Stimulated activated CD8-positive, alpha-beta memory T cell treated with anti-CD3 and anti-CD28 coated beads, Interleukin-12 subunit alpha, Interleukin-12 subunit beta, amount 100 ng/mL, for 1 hour (primary cell): ENCODE results near the gene NCKAP1.
"Not testable (repeated sequence)": the region's sequence is repeated elsewhere in the genome, so short reads cannot be mapped to it uniquely, and the experiment has no call there.

Experiments
- DNase-seq: peaks from one replicate; pipeline ENCODE4 v3.0.0-alpha.2; 2020; ENCODE audit warnings: low read depth

NCKAP1 gene

GRCh38 chr2:182907081-182907830, 131.0 kb downstream of the NCKAP1 start:
- DNase-seq = no peak

- no peak for DNase-seq
Measured at GRCh38 chr2:182906454-182906853, 131.8 kb downstream of the NCKAP1 start.

- no peak for DNase-seq
Measured at GRCh38 chr2:182904844-182905243, 133.4 kb downstream of the NCKAP1 start.

- DNase-seq = no peak
Measured at GRCh38 chr2:182903566-182903965, 134.7 kb downstream of the NCKAP1 start.

GRCh38 chr2:182901748-182902147, 136.5 kb downstream of the NCKAP1 start:
- DNase-seq = no peak

GRCh38 chr2:182898718-182899117, 139.5 kb downstream of the NCKAP1 start:
- DNase-seq = no peak

GRCh38 chr2:182897137-182897536, 141.1 kb downstream of the NCKAP1 start:
- no peak for DNase-seq

GRCh38 chr2:182895798-182896197, 142.5 kb downstream of the NCKAP1 start:
- no peak for DNase-seq

GRCh38 chr2:182895169-182895568, 143.1 kb downstream of the NCKAP1 start:
- DNase-seq = no peak

- no peak for DNase-seq
Measured at GRCh38 chr2:182894174-182894573, 144.1 kb downstream of the NCKAP1 start.

- no peak for DNase-seq
Measured at GRCh38 chr2:182893666-182894065, 144.6 kb downstream of the NCKAP1 start.

GRCh38 chr2:182893035-182893434, 145.2 kb downstream of the NCKAP1 start:
- not testable (repeated sequence) for DNase-seq

- DNase-seq = no peak
Measured at GRCh38 chr2:182891611-182892010, 146.6 kb downstream of the NCKAP1 start.

- DNase-seq = no peak
Measured at GRCh38 chr2:182890773-182891378, 147.4 kb downstream of the NCKAP1 start.

GRCh38 chr2:182890305-182890704, 148.0 kb downstream of the NCKAP1 start:
- no peak for DNase-seq

- DNase-seq = no peak
Measured at GRCh38 chr2:182887753-182888415, 150.4 kb downstream of the NCKAP1 start.

GRCh38 chr2:182887093-182887492, 151.2 kb downstream of the NCKAP1 start:
- no peak for DNase-seq

GRCh38 chr2:182885771-182886170, 152.5 kb downstream of the NCKAP1 start:
- DNase-seq = no peak

GRCh38 chr2:182883451-182883850, 154.8 kb downstream of the NCKAP1 start:
- DNase-seq = no peak

GRCh38 chr2:182880100-182880499, 158.2 kb downstream of the NCKAP1 start:
- not testable (repeated sequence) for DNase-seq

GRCh38 chr2:182876653-182877052, 161.6 kb downstream of the NCKAP1 start:
- not testable (repeated sequence) for DNase-seq

GRCh38 chr2:182870227-182870626, 168.0 kb downstream of the NCKAP1 start:
- no peak for DNase-seq
